Mucosa of stomach (tissue), 1 donor: ENCODE measurements around the gene MCM5.

Experiments used
- H3K27me3 ChIP-seq: one replicate; pipeline ENCODE4 v1.7.0; 2013; ENCODE audit warnings: mild to moderate bottlenecking, low read length; ENCODE audit not compliant: control insufficient read depth, insufficient read depth
- H3K36me3 ChIP-seq: one replicate; pipeline ENCODE4 v1.7.0; 2013; ENCODE audit warnings: low read length; ENCODE audit not compliant: control insufficient read depth, insufficient read depth
- H3K4me1 ChIP-seq: one replicate; pipeline ENCODE4 v1.7.0; 2013; ENCODE audit warnings: mild to moderate bottlenecking, low read length; ENCODE audit not compliant: control insufficient read depth, insufficient read depth
- H3K4me3 ChIP-seq: one replicate; pipeline ENCODE4 v1.7.0; 2013; ENCODE audit warnings: low read length
- H3K9ac ChIP-seq: one replicate; pipeline ENCODE4 v1.7.0; 2013; ENCODE audit warnings: mild to moderate bottlenecking, low read length, moderate library complexity
- H3K9me3 ChIP-seq: one replicate; pipeline ENCODE4 v1.7.0; 2013; ENCODE audit warnings: mild to moderate bottlenecking, low read length, moderate library complexity; ENCODE audit not compliant: control insufficient read depth
- donor health status: Pancreatic carcinoma.

Gene MCM5

DNA sequence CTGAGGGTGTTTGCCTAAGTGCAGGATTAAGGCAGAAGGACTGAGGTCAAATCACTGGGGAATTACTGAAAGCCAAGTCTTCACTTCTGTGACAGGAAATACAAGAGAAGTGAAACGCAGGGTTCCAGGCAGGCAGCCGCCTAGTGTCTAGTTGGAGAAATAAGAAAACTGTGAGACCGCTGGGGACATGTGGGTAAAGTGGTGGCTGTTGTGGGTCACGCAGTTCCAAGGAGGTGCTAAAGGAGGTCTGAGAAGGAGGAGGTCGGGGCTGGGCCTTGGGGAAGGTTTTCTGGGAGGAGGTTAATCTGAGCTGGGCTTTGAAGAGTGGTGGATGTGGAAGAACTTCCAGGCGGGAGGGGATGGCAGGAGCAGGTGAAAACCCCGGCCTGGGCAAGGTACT is 11.2 kb downstream of the MCM5 start:
- H3K4me1 ChIP-seq, result no peaks in the 10 kb centered on the region
- H3K9ac ChIP-seq, result no peak overlapping the region
- H3K27me3 ChIP-seq, result no peaks in the 10 kb centered on the region
- H3K4me3 ChIP-seq, result no peak overlapping the region
- H3K9me3 ChIP-seq, result no peaks in the 10 kb centered on the region
- H3K36me3 ChIP-seq, result no peaks in the 10 kb centered on the region

DNA sequence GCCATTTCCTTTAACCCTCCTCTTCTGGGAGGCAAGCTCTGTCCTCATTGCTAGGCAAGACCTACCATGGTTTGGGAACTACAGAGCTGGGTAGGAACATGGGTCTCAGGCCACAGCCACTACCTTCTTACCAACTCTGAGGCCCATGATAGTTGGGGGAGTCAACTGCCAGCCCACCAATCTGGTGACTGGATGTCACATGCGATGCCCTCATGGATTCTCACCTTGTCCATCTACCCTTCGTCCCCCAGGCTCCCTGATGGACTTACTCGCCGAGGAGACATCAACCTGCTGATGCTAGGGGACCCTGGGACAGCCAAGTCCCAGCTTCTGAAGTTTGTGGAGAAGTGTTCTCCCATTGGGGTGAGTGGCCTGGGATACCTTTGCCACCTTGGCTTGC is 13.7 kb downstream of the MCM5 start:
- H3K4me3 ChIP-seq, result no peak overlapping the region
- no peaks in the 10 kb centered on the region for H3K36me3 ChIP-seq
- no peak overlapping the region for H3K9ac ChIP-seq
- H3K4me1 ChIP-seq, result peaks cover 3% of the 10 kb centered on the region
- no peaks in the 10 kb centered on the region for H3K27me3 ChIP-seq
- H3K9me3 ChIP-seq, result no peaks in the 10 kb centered on the region

DNA sequence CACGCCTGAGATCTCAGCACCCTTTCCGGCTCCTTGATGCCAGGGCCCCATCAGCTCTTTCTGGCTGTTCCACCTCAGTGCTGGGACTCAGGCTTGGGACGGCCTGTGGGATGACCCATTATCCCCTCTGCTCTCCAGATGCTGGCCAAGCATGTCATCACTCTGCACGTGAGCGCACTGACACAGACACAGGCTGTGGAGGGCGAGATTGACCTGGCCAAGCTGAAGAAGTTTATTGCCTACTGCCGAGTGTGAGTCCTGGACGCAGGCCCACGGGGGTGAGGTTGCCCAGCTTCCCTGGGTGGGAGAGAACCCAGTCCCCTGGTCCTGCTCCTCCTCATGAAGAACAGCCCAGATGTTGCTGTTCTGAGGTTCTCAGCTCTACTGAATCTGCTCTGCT is 17.7 kb downstream of the MCM5 start:
- Histone ChIP-seq H3K9ac (no peak overlapping the region), H3K4me1 (peaks cover 3% of the 10 kb centered on the region), H3K9me3 (no peaks in the 10 kb centered on the region), H3K4me3 (no peak overlapping the region), H3K27me3 (no peaks in the 10 kb centered on the region), H3K36me3 (no peaks in the 10 kb centered on the region)

DNA sequence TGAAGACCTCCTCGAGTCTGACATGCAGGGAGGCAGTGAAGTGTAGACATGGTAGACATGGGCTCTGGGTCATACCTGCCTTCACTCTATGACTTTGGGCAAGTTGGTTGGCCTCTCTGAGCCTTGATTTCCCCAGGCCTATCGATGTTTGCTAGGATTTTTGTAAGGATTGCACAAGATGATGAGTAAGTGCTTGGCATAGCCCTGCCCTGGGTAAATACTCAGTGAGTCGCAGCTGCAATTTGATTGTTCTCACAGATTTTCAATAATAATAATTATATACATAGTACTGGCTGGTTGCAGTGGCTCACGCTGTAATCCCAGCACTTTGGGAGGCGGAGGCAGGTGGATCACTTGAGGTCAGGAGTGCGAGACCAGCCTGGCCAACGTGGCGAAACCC is 18.1 kb downstream of the MCM5 start:
- no peaks in the 10 kb centered on the region for H3K36me3 ChIP-seq
- H3K9me3 ChIP-seq, result no peaks in the 10 kb centered on the region

DNA sequence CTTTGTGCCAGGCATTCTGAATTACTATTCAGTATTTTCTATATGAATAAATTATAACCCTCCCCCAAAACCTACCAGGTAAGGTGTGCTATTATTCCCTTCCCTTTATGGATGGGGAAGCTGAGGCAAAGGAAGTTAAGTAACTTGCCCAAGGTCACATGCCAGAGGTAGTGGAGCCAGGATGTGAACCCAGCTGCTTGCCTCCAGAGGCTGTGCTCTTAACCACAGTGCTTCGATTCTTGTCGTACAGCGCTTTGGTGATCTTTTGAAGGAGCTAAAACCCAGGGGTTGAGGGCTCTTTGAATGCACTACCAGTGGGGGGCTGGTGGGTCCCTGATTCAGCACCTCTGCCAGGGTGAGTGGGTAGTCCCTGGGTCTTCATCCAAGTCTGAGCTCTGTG is 18.8 kb downstream of the MCM5 start:
- no peak overlapping the region for H3K4me3 ChIP-seq
- no peak overlapping the region for H3K9ac ChIP-seq
- H3K4me1 ChIP-seq, result peaks cover 3% of the 10 kb centered on the region
- H3K36me3 ChIP-seq, result no peaks in the 10 kb centered on the region
- no peaks in the 10 kb centered on the region for H3K9me3 ChIP-seq
- H3K27me3 ChIP-seq, result no peaks in the 10 kb centered on the region

More for the DNA sequence above, 18.1 kb downstream of the MCM5 start:
- H3K4me1 ChIP-seq, result peaks cover 3% of the 10 kb centered on the region
- H3K27me3 ChIP-seq, result no peaks in the 10 kb centered on the region
- H3K9ac ChIP-seq, result no peak overlapping the region
- no peak overlapping the region for H3K4me3 ChIP-seq

DNA sequence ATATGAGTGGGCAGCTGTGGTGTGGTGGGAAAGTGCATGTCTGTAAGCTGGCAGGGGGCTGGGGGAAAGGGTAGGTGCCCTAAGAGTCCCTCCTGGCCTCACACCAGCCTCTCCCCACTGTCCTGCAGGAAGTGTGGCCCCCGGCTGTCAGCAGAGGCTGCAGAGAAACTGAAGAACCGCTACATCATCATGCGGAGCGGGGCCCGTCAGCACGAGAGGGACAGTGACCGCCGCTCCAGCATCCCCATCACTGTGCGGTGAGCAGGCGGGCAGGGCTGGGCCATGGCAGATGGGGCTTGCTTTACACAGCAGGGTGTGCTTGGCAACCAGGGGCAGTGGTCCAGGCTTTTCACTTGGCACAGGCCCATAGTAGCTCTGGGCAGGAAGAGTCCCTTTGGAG is 19.8 kb downstream of the MCM5 start:
- H3K9ac ChIP-seq, result no peak overlapping the region
- H3K36me3 ChIP-seq, result no peaks in the 10 kb centered on the region
- H3K27me3 ChIP-seq, result no peaks in the 10 kb centered on the region
- peaks cover 3% of the 10 kb centered on the region for H3K4me1 ChIP-seq
- no peak overlapping the region for H3K4me3 ChIP-seq
- H3K9me3 ChIP-seq, result no peaks in the 10 kb centered on the region

DNA sequence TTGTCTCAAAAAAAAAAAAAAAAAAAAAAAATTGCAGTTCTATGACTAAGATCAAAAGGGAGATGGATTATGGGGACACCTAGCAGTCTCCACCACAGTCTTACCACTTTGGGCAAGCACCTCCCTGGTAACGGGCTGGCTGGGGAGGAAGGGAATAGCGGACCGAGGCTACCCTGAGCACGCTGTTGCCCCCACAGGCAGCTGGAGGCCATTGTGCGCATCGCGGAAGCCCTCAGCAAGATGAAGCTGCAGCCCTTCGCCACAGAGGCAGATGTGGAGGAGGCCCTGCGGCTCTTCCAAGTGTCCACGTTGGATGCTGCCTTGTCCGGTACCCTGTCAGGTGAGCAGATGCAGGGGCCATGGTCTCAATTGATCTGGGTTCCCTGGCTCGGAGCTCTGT is 21.2 kb downstream of the MCM5 start:
- Histone ChIP-seq H3K9me3 (no peaks in the 10 kb centered on the region), H3K9ac (no peak overlapping the region), H3K4me3 (no peak overlapping the region), H3K36me3 (no peaks in the 10 kb centered on the region), H3K4me1 (peaks cover 3% of the 10 kb centered on the region), H3K27me3 (no peaks in the 10 kb centered on the region)

DNA sequence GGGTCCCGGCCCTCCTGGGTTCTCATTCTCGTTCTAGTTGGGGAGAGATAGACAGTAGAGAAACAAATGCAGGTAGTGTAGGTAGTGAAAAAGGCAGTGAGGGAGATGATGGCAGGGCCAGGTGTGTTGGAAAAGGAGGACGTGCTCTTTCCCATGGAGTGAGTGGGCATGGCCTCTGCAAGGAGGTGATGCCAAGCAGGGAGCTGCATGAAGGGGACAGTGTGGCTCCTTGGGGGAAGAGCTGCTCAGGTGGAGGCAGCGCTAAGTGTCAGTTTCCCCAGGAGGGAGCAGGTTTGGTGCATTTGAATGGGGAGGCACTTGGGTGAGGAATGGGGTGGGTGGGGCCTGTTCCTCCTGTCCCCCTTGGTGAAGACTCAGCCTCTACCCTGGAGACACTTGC is 22.2 kb downstream of the MCM5 start:
- no peak overlapping the region for H3K9ac ChIP-seq
- H3K9me3 ChIP-seq, result no peaks in the 10 kb centered on the region
- no peaks in the 10 kb centered on the region for H3K27me3 ChIP-seq
- no peaks in the 10 kb centered on the region for H3K36me3 ChIP-seq
- H3K4me1 ChIP-seq, result peaks cover 3% of the 10 kb centered on the region
- H3K4me3 ChIP-seq, result no peak overlapping the region

DNA sequence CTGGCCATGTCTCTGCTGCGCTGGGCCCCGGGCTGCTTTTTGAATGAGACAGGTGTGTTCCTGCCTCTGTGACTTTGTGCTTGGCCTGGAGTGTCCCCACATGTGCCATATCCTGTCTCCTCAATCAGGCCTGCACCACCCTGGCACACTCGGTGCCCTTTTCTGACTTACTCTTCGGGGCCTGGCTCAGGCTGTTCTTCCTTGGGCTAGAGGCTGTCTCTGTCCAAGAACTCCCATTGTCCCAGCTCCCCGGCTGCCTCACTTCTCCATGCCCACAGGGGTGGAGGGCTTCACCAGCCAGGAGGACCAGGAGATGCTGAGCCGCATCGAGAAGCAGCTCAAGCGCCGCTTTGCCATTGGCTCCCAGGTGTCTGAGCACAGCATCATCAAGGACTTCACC is 23.0 kb downstream of the MCM5 start:
- Histone ChIP-seq H3K4me1 (peaks cover under 1% of the 10 kb centered on the region), H3K9ac (no peak overlapping the region), H3K4me3 (no peak overlapping the region), H3K27me3 (no peaks in the 10 kb centered on the region), H3K36me3 (no peaks in the 10 kb centered on the region), H3K9me3 (no peaks in the 10 kb centered on the region)

DNA sequence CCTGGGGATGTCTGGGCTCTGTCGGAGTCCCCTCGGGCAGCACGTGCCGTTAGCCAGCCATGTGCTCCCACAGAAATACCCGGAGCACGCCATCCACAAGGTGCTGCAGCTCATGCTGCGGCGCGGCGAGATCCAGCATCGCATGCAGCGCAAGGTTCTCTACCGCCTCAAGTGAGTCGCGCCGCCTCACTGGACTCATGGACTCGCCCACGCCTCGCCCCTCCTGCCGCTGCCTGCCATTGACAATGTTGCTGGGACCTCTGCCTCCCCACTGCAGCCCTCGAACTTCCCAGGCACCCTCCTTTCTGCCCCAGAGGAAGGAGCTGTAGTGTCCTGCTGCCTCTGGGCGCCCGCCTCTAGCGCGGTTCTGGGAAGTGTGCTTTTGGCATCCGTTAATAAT is 24.1 kb downstream of the MCM5 start:
- H3K27me3 ChIP-seq, result no peaks in the 10 kb centered on the region
- H3K36me3 ChIP-seq, result no peaks in the 10 kb centered on the region
- no peak overlapping the region for H3K4me3 ChIP-seq
- H3K9ac ChIP-seq, result no peak overlapping the region
- H3K9me3 ChIP-seq, result no peaks in the 10 kb centered on the region
- no peaks in the 10 kb centered on the region for H3K4me1 ChIP-seq

DNA sequence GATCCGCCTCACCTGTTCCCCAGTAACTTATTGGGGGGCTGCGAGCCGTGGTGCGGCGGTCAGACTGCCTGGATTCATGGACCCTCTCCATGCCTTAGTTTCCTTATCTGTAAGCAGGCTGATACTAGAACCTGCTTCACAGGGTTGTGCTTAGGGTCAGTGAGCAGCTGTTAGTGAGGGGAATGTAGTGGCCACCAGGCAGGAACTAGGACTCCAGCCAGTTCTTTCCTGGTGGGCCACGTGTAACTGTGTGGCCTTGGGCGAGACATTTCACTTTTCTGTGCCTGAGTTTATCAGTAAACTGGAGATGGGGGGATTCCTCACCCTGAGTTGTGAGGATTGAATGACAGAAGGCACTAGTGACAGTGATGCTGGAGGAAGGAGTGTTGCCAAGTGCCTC is 24.8 kb downstream of the MCM5 start:
- no peaks in the 10 kb centered on the region for H3K4me1 ChIP-seq
- no peak overlapping the region for H3K4me3 ChIP-seq
- H3K9me3 ChIP-seq, result no peaks in the 10 kb centered on the region
- H3K36me3 ChIP-seq, result no peaks in the 10 kb centered on the region
- no peak overlapping the region for H3K9ac ChIP-seq
- H3K27me3 ChIP-seq, result no peaks in the 10 kb centered on the region

DNA sequence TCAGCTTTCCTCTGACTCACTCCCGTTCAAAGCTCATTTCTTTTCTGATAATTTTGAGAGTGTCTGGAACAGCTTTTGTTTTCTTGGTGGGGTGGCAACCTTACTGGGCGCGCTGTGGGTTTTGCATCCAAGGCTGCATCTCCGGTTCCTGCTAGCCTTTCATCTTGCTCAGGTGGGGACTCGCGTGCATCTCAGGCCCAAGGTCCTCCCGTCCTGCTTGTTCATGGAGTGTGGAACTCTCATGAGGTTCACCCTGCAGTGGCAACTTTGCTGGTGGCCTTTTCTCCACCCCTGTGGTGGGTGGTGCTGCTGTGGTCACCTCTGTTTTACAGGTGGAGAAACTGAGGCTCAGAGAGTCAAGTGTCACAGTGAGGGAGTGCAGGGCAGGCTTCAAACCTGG is 25.6 kb downstream of the MCM5 start:
- Histone ChIP-seq H3K4me1 (no peaks in the 10 kb centered on the region), H3K4me3 (no peak overlapping the region), H3K36me3 (no peaks in the 10 kb centered on the region), H3K9me3 (no peaks in the 10 kb centered on the region), H3K27me3 (no peaks in the 10 kb centered on the region), H3K9ac (no peak overlapping the region)

DNA sequence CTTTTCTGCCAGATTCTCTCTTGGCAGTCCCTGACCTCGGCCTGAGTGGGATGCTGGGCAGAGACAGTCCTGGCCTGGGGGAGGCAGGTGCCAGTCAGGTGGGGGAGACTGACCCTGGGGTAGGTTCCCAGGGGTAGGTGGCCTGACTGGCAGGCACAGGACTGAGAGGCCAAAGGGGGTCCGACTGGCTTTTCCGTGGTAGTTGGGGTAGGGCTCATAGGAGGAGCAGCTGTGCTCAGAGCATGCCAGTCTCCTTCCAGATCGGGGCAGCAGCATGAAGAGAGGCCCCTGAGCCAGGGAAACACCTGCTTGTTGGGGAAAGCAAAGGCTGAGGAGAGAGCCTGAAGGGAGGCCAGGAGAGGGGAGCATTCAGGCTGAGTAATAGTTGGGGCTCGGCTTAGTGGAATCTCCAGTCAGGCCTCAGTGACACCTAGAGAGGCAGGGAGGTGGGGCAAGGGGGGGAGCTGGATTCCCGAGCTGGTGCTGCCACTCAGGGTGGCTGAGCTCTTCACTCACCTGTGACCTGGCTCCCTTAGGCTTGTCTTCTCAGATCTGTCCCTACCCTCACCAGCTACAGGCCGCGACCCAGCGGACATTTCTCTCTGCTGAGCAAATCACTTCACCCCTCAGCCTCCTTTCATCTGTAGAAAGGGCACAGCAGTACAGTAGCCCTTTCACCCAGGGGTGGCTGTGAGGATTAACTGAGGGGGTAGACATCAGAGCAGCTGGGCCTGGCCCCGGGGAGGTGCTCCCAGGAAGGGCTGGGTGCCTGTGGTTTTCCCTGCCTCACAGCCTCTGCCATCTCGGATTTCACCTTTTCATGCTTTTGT is 26.2 kb downstream of the MCM5 start:
- Histone ChIP-seq H3K4me1 (peaks cover 3% of the 10 kb centered on the region), H3K36me3 (no peaks in the 10 kb centered on the region), H3K4me3 (no peak overlapping the region), H3K9ac (no peak overlapping the region), H3K9me3 (no peaks in the 10 kb centered on the region), H3K27me3 (no peaks in the 10 kb centered on the region)
